Fibroblast of lung (primary cell): ENCODE measurements around the gene LRMDA. TPM values are rescaled to one million over a fixed set of nuclear protein-coding genes. Genes with fewer than 3 reads are reported as not detected.

Experiments used
- DNase-seq, 2 donors: peaks; one replicate each; pipeline versions ENCODE4 v3.0.0 to v3.0.0-alpha.2; 2010; ENCODE audit warnings: low read depth in 2 of 2
- H2AFZ ChIP-seq: 2 replicates; pipeline ENCODE4 v1.5.1; 2012; ENCODE audit warnings: low read length, control low read depth, inconsistent platforms
- H3K27ac ChIP-seq: 2 replicates; pipeline ENCODE4 v1.5.1; 2011; ENCODE audit warnings: low read length, control low read depth; ENCODE audit not compliant: insufficient read depth
- H3K27me3 ChIP-seq: 2 replicates; pipeline ENCODE4 v1.5.1; 2011; ENCODE audit warnings: mild to moderate bottlenecking, low read length; ENCODE audit not compliant: control insufficient read depth, insufficient read depth
- H3K36me3 ChIP-seq: 2 replicates; pipeline ENCODE4 v1.5.1; 2011; ENCODE audit warnings: low read length; ENCODE audit not compliant: control insufficient read depth, insufficient read depth
- H3K4me1 ChIP-seq: 2 replicates; pipeline ENCODE4 v1.5.1; 2011; ENCODE audit warnings: low read length; ENCODE audit not compliant: control insufficient read depth, insufficient read depth; ENCODE audit errors: extremely low read depth
- H3K4me2 ChIP-seq: 2 replicates; pipeline ENCODE4 v1.5.1; 2011; ENCODE audit warnings: low read length, control low read depth; ENCODE audit not compliant: insufficient read depth; ENCODE audit errors: extremely low read depth
- H3K4me3 ChIP-seq, 4 experiments: fragments of 200-600 bp in 1 of 4; sonication (generic) in 1 of 4; replicated peaks in 1 of 4; 2 replicates each; pipeline ENCODE4 v1.5.1; 2011 to 2016; ENCODE audit warnings: low read length in 4 of 4, low read depth in 3 of 4, mild to moderate bottlenecking in 3 of 4, control low read depth in 2 of 4, inconsistent platforms in 1 of 4, mixed read lengths in 1 of 4; ENCODE audit not compliant: insufficient read depth in 1 of 4; ENCODE audit errors: control extremely low read depth in 1 of 4
- H3K79me2 ChIP-seq: 2 replicates; pipeline ENCODE4 v1.5.1; 2012; ENCODE audit warnings: mild to moderate bottlenecking, low read length, inconsistent platforms; ENCODE audit not compliant: control insufficient read depth, insufficient read depth
- H3K9ac ChIP-seq: 2 replicates; pipeline ENCODE4 v1.5.1; 2011; ENCODE audit warnings: mild to moderate bottlenecking, low read length, control low read depth; ENCODE audit not compliant: insufficient read depth
- H3K9me3 ChIP-seq: 2 replicates; pipeline ENCODE4 v1.5.1; 2012; ENCODE audit warnings: low read depth, low read length; ENCODE audit not compliant: control insufficient read depth, insufficient read depth
- H4K20me1 ChIP-seq: 2 replicates; pipeline ENCODE4 v1.5.1; 2011; ENCODE audit warnings: low read length; ENCODE audit not compliant: control insufficient read depth, insufficient read depth; ENCODE audit errors: extremely low read depth
- EZH2 ChIP-seq: IDR thresholded peaks from 2 replicates; pipeline ENCODE4 v1.5.1; 2012; ENCODE audit warnings: low read length, control low read depth, mild to moderate bottlenecking; ENCODE audit errors: missing control alignments
- polyA plus RNA-seq, 2 donors: library from polyadenylated mRNA; depleted of rRNA in 1 of 2; stranded (reverse) in 1 of 2; unstranded in 1 of 2; fragments of >200 nt; gene quantifications; 2 replicates each; pipeline ENCODE4 v1.2.1, GENCODE V29; 2011 to 2012; ENCODE audit warnings: missing spikeins in 1 of 2
- total RNA-seq: library from RNA; depleted of rRNA; stranded (reverse); fragments of >200 nt; gene quantifications from 2 replicates; pipeline ENCODE4 v1.2.1, GENCODE V29; 2014
- TF ChIP-seq, protein P1 (sequence below), 2 donors: IDR thresholded peaks in 1 of 2; conservative IDR thresholded peaks in 1 of 2; 1 replicate in 1 of 2; 2 replicates in 1 of 2; pipeline ENCODE4 v1.5.1; 2011 to 2012; ENCODE audit warnings: low read length in 2 of 2, control low read depth in 1 of 2, inconsistent platforms in 1 of 2, low read depth in 1 of 2, mild to moderate bottlenecking in 1 of 2

The LRMDA gene
- total and polyA plus RNA-seq, 2 donors (not counting 1 experiment from before 2014, with no cell fraction given): 1.7 to 2.0 TPM

DNA sequence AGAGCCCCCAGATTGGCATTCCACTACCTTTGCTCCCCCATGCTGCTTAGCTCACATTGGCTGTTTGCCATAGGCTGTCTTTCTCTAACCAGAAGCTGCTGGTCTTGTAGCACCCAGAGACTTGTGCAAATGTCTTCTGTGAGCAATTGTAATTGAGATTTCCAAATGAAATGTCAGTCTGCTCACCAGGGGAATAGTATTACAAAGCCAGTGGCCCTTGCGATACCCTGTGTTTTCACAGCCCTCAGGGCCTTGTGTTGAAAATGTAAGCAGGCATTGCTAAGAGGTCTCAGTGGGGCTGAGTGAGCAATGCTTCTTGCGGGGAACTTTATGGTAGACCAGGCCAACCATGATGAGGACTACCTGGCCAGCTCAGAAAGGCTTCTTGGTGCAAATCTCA lies 746.5 kb downstream of the LRMDA start:
- TF ChIP-seq EZH2: no peak
- TF ChIP-seq, protein P1, sequence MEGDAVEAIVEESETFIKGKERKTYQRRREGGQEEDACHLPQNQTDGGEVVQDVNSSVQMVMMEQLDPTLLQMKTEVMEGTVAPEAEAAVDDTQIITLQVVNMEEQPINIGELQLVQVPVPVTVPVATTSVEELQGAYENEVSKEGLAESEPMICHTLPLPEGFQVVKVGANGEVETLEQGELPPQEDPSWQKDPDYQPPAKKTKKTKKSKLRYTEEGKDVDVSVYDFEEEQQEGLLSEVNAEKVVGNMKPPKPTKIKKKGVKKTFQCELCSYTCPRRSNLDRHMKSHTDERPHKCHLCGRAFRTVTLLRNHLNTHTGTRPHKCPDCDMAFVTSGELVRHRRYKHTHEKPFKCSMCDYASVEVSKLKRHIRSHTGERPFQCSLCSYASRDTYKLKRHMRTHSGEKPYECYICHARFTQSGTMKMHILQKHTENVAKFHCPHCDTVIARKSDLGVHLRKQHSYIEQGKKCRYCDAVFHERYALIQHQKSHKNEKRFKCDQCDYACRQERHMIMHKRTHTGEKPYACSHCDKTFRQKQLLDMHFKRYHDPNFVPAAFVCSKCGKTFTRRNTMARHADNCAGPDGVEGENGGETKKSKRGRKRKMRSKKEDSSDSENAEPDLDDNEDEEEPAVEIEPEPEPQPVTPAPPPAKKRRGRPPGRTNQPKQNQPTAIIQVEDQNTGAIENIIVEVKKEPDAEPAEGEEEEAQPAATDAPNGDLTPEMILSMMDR (conservative IDR thresholded peaks at IDR 0.05 in 1 of 2, IDR thresholded peaks at IDR 0.05 in 1 of 2; ENCODE audit: low read depth in 1 of 2, low read length in 2 of 2): no peak
- H3K27ac ChIP-seq: no peak overlapping the region
- no peaks in the 10 kb centered on the region for H4K20me1 ChIP-seq
- no peaks in the 10 kb centered on the region for H3K27me3 ChIP-seq
- no peaks in the 10 kb centered on the region for H3K36me3 ChIP-seq
- H3K9me3 ChIP-seq: no peaks in the 10 kb centered on the region
- no peak for DNase-seq
- no peak overlapping the region for H3K9ac ChIP-seq
- H2AFZ ChIP-seq: no peak overlapping the region
- no peak overlapping the region for H3K4me2 ChIP-seq
- no peaks in the 10 kb centered on the region for H3K4me1 ChIP-seq
- no peak overlapping the region for H3K4me3 ChIP-seq
- no peaks in the 10 kb centered on the region for H3K79me2 ChIP-seq

DNA sequence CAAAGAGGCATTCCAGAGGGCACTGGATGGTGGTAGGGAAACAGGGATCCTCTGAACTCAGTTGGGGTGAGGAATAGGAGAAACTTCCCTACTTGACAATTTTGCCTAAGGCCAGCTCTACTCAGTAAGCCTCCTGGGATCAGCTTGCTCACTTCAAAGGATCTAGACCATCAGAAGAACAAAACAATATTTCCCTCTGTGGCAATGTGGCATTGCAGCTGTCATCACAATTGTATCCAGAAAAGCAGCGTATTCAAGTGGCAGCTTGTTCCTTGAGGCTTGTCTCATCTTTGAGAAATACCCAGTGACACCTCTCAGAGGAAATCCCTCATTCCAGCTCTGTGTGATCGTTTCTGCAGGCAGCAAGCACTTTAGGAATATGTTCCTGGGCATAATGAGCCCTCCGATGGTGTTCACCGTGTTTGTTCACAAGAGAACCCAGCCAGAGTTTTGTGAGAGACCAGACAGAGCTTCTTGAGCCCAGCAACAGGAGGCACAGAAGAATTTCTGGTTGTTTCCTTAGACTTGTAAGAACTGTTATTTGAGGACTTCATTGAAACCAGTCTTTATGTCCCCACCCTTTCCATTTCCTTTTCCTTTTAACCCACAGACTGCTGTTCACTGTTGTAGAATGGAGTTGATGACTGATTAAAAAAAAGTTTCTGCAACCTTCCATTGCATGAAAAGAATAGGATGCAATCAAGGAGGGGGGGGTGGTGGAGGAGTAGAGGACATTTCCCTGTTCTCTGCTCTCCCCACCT lies 747.3 kb downstream of the LRMDA start:
- Histone ChIP-seq H3K36me3 (no peaks in the 10 kb centered on the region), H3K9me3 (no peaks in the 10 kb centered on the region), H3K4me2 (no peak overlapping the region), H2AFZ (no peak overlapping the region), H3K4me1 (no peaks in the 10 kb centered on the region), H3K9ac (no peak overlapping the region), H3K79me2 (no peaks in the 10 kb centered on the region), H4K20me1 (no peaks in the 10 kb centered on the region), H3K27ac (no peak overlapping the region), H3K4me3 (no peak overlapping the region), H3K27me3 (no peaks in the 10 kb centered on the region)
- TF ChIP-seq EZH2: no peak
- TF ChIP-seq, protein P1 (conservative IDR thresholded peaks at IDR 0.05 in 1 of 2, IDR thresholded peaks at IDR 0.05 in 1 of 2; ENCODE audit: low read depth in 1 of 2, low read length in 2 of 2): no peak
- DNase-seq: no peak

DNA sequence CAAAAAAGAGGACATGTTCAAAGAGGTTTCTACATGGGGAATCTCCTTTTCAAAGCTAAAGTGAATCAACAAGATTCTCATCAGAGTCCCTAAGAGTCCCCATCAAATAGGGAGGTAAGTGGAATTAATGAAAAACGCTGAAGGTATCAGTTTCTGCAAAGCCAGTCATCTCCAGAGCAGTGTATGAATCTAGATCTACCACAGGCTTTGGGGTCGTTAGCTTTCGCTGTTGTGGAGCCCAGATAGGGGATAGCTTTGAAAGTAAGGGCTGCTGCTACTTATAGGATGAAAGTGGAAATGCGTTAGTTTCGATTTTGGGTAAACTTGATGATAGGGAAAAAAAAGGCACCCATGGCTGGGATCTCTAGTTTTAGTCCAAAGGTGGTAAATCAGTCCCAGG lies 748.4 kb downstream of the LRMDA start:
- H3K27me3 ChIP-seq: no peaks in the 10 kb centered on the region
- TF ChIP-seq, protein P1 (conservative IDR thresholded peaks at IDR 0.05 in 1 of 2, IDR thresholded peaks at IDR 0.05 in 1 of 2; ENCODE audit: low read depth in 1 of 2, low read length in 2 of 2): no peak
- TF ChIP-seq EZH2: no peak

More for the DNA sequence above, 748.4 kb downstream of the LRMDA start:
- Histone ChIP-seq H3K4me1 (no peaks in the 10 kb centered on the region), H3K4me3 (no peak overlapping the region), H4K20me1 (no peaks in the 10 kb centered on the region), H3K79me2 (no peaks in the 10 kb centered on the region), H2AFZ (no peak overlapping the region), H3K9me3 (no peaks in the 10 kb centered on the region), H3K9ac (no peak overlapping the region), H3K4me2 (no peak overlapping the region), H3K36me3 (no peaks in the 10 kb centered on the region), H3K27ac (no peak overlapping the region)
- no peak for DNase-seq
